Measurements from ENCODE around the gene CEACAM3.

GRCh38 chr19:41845051-41845590, 48.7 kb downstream of the CEACAM3 start:
- TF ChIP-seq, protein P1, sequence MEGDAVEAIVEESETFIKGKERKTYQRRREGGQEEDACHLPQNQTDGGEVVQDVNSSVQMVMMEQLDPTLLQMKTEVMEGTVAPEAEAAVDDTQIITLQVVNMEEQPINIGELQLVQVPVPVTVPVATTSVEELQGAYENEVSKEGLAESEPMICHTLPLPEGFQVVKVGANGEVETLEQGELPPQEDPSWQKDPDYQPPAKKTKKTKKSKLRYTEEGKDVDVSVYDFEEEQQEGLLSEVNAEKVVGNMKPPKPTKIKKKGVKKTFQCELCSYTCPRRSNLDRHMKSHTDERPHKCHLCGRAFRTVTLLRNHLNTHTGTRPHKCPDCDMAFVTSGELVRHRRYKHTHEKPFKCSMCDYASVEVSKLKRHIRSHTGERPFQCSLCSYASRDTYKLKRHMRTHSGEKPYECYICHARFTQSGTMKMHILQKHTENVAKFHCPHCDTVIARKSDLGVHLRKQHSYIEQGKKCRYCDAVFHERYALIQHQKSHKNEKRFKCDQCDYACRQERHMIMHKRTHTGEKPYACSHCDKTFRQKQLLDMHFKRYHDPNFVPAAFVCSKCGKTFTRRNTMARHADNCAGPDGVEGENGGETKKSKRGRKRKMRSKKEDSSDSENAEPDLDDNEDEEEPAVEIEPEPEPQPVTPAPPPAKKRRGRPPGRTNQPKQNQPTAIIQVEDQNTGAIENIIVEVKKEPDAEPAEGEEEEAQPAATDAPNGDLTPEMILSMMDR (IDR thresholded peaks at IDR 0.05; ENCODE audit: control extremely low read depth in 1 of 3, insufficient read depth in 1 of 3, low read depth in 1 of 3, low read length in 3 of 3) = no peak
- TF ChIP-seq POLR2AphosphoS5 (IDR thresholded peaks at IDR 0.05; ENCODE audit: low read depth, low read length) (no peak), TAF1 (IDR thresholded peaks at IDR 0.05; ENCODE audit: low read depth, low read length) (no peak), MAX (IDR thresholded peaks at IDR 0.05) (no peak), POLR2A (IDR thresholded peaks at IDR 0.05; ENCODE audit: control extremely low read depth in 1 of 2, low read depth in 2 of 2, low read length in 2 of 2) (no peak), CBX5 (IDR thresholded peaks at IDR 0.05; ENCODE audit: low read depth, low read length) (no peak), TCF12 (IDR thresholded peaks at IDR 0.05; ENCODE audit: low read depth, low read length) (no peak), RFX5 (IDR thresholded peaks at IDR 0.05; ENCODE audit: borderline replicate concordance, low read depth, low read length) (no peak)
- TF ChIP-seq, protein P2, sequence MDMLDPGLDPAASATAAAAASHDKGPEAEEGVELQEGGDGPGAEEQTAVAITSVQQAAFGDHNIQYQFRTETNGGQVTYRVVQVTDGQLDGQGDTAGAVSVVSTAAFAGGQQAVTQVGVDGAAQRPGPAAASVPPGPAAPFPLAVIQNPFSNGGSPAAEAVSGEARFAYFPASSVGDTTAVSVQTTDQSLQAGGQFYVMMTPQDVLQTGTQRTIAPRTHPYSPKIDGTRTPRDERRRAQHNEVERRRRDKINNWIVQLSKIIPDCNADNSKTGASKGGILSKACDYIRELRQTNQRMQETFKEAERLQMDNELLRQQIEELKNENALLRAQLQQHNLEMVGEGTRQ (IDR thresholded peaks at IDR 0.05; ENCODE audit: low read length) = no peak

Measured in H1 (cell line).